ENCODE measurements around the gene TMEM106A. TPM values are rescaled to one million over a fixed set of nuclear protein-coding genes. Genes with fewer than 3 reads are reported as not detected.

TMEM106A gene
- polyA plus RNA-seq, 1 donor (not counting 4 experiments of a cell fraction or from before 2014, with no cell fraction given), result 0.93 TPM

GRCh38 chr17:43216762-43217613 is 5.3 kb downstream of the TMEM106A start:
- H3K36me3 ChIP-seq (ENCODE audit: control insufficient read depth in 2 of 2, extremely low read depth in 1 of 2, insufficient read depth in 2 of 2, low read length in 2 of 2), result peaks cover 8 to 18% of the 10 kb centered on the region in 2 experiments
- no peak overlapping the region for H3K9ac ChIP-seq (ENCODE audit: control insufficient read depth, extremely low read depth, insufficient read depth, low read length)
- no peak for TF ChIP-seq CTCF (optimal IDR thresholded peaks at IDR 0.05 in 1 of 3, IDR thresholded peaks at IDR 0.05 in 1 of 3, conservative IDR thresholded peaks at IDR 0.05 in 1 of 3; ENCODE audit: extremely low read depth in 1 of 3, insufficient read depth in 2 of 3, low read length in 3 of 3)
- TF ChIP-seq EZH2 (IDR thresholded peaks at IDR 0.05; ENCODE audit: low read length), result no peak
- H4K20me1 ChIP-seq (ENCODE audit: control insufficient read depth, extremely low read depth, insufficient read depth, low read length), result no peaks in the 10 kb centered on the region
- H3K4me3 ChIP-seq (ENCODE audit: control insufficient read depth in 2 of 3, extremely low read depth in 1 of 3, insufficient read depth in 2 of 3, low read depth in 1 of 3, low read length in 3 of 3), result no peak overlapping the region
- dilution Hi-C loops (cut with MboI; ENCODE audit: extremely low pct_ligation_motif_present, low sequenced_read_pairs), result no loop called here
- no peaks in the 10 kb centered on the region for H3K79me2 ChIP-seq (ENCODE audit: control insufficient read depth, insufficient read depth, low read length)
- FAIRE-seq (no peak), DNase-seq (ENCODE audit: low read depth, low spot score) (no peak)
- H2AFZ ChIP-seq (ENCODE audit: control insufficient read depth, low read length), result no peak overlapping the region
- no peaks in the 10 kb centered on the region for H3K9me3 ChIP-seq (ENCODE audit: control insufficient read depth, low read depth, low read length)
- H3K27ac ChIP-seq (ENCODE audit: control insufficient read depth, insufficient read depth, low read length), result no peak overlapping the region
- no peaks in the 10 kb centered on the region for H3K27me3 ChIP-seq (ENCODE audit: control insufficient read depth, extremely low read depth, insufficient read depth, low read length)
- peaks cover 12% of the 10 kb centered on the region for H3K4me1 ChIP-seq (ENCODE audit: control insufficient read depth, extremely low read depth, insufficient read depth, low read length)
- no peaks in the 10 kb centered on the region for H3K9me1 ChIP-seq (ENCODE audit: control insufficient read depth, extremely low read depth, insufficient read depth, low read length)
- no peak overlapping the region for H3K4me2 ChIP-seq (ENCODE audit: control insufficient read depth, extremely low read depth, insufficient read depth, low read depth, low read length)

- H3K9ac ChIP-seq (ENCODE audit: control insufficient read depth, extremely low read depth, insufficient read depth, low read length), result no peak overlapping the region
- DNase-seq (ENCODE audit: low read depth, low spot score), result no peak
- no peak for FAIRE-seq
- H3K4me3 ChIP-seq (ENCODE audit: control insufficient read depth in 2 of 3, extremely low read depth in 1 of 3, insufficient read depth in 2 of 3, low read depth in 1 of 3, low read length in 3 of 3), result no peak overlapping the region
- H3K27me3 ChIP-seq (ENCODE audit: control insufficient read depth, extremely low read depth, insufficient read depth, low read length), result no peaks in the 10 kb centered on the region
- dilution Hi-C loops (cut with MboI; ENCODE audit: extremely low pct_ligation_motif_present, low sequenced_read_pairs), result no loop called here
- no peaks in the 10 kb centered on the region for H3K79me2 ChIP-seq (ENCODE audit: control insufficient read depth, insufficient read depth, low read length)
- H3K27ac ChIP-seq (ENCODE audit: control insufficient read depth, insufficient read depth, low read length), result no peak overlapping the region
- no peaks in the 10 kb centered on the region for H4K20me1 ChIP-seq (ENCODE audit: control insufficient read depth, extremely low read depth, insufficient read depth, low read length)
- TF ChIP-seq EZH2 (IDR thresholded peaks at IDR 0.05; ENCODE audit: low read length) (no peak), CTCF (optimal IDR thresholded peaks at IDR 0.05 in 1 of 3, IDR thresholded peaks at IDR 0.05 in 1 of 3, conservative IDR thresholded peaks at IDR 0.05 in 1 of 3; ENCODE audit: extremely low read depth in 1 of 3, insufficient read depth in 2 of 3, low read length in 3 of 3) (no peak)
- H3K9me3 ChIP-seq (ENCODE audit: control insufficient read depth, low read depth, low read length), result no peaks in the 10 kb centered on the region
- peaks cover 6% of the 10 kb centered on the region for H3K4me1 ChIP-seq (ENCODE audit: control insufficient read depth, extremely low read depth, insufficient read depth, low read length)
- H2AFZ ChIP-seq (ENCODE audit: control insufficient read depth, low read length), result no peak overlapping the region
- no peaks in the 10 kb centered on the region for H3K9me1 ChIP-seq (ENCODE audit: control insufficient read depth, extremely low read depth, insufficient read depth, low read length)
- H3K4me2 ChIP-seq (ENCODE audit: control insufficient read depth, extremely low read depth, insufficient read depth, low read depth, low read length), result no peak overlapping the region
- H3K36me3 ChIP-seq (ENCODE audit: control insufficient read depth in 2 of 2, extremely low read depth in 1 of 2, insufficient read depth in 2 of 2, low read length in 2 of 2), result peaks cover 8 to 18% of the 10 kb centered on the region in 2 experiments
These were observed 6.0 kb downstream of the TMEM106A start for GRCh38 chr17:43217614-43218087.
